IPS-18c (cell line): ENCODE measurements around the gene ZCCHC7.
"Not testable (repeated sequence)": the region's sequence is repeated elsewhere in the genome, so short reads cannot be mapped to it uniquely, and the experiment has no call there.

ENCODE experiments used
- H3K4me3 ChIP-seq: 2 replicates; pipeline ENCODE4 v1.7.0; 2013; ENCODE audit warnings: low read depth, mild to moderate bottlenecking, low read length, moderate library complexity; ENCODE audit not compliant: insufficient read depth
- H3K9me3 ChIP-seq: one replicate; pipeline ENCODE4 v1.6.1; 2013; ENCODE audit warnings: mild to moderate bottlenecking, low read length, moderate library complexity; ENCODE audit not compliant: control insufficient read depth, insufficient read depth

ZCCHC7 gene

DNA sequence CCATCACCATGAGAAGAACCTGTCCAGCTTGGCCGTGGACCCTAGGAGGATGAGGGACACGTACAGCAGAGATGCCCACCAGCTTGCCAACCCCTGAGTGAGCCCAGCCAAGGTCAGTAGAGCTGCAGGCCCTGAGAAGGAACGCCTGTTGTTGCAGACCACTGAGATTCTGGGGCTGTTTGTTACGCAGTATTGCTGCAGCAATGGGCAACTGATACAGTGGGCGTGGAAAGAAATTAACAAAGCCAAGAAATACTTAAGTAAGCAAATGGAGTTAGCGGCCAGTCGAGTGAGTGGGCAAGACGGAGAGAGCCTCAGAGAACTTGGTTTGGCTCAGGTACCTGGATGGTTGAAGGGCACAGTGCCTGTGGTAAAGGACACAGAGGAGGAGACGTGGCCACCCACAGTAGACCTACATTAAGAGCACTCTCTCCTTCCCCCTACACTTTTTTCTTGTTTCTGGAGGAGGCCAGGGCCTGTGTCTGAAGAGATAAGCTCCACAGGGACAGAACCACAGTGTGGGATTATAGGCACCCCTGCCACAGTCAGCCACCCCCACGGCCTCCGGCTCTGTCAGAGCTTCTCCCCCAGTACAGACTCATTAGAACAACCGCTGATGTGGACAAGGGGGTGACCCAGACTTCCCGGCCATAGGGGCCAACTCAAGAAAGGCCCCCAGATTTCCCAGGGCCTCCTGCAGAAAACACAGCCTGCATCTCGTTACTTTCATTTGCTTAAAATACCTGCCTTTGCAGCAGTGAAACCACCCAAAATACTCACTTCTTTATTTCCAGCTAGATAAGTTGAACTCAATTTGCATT, 262.0 kb downstream of the ZCCHC7 start:
- H3K4me3 ChIP-seq: no peak overlapping the region
- H3K9me3 ChIP-seq: no peaks in the 10 kb centered on the region

DNA sequence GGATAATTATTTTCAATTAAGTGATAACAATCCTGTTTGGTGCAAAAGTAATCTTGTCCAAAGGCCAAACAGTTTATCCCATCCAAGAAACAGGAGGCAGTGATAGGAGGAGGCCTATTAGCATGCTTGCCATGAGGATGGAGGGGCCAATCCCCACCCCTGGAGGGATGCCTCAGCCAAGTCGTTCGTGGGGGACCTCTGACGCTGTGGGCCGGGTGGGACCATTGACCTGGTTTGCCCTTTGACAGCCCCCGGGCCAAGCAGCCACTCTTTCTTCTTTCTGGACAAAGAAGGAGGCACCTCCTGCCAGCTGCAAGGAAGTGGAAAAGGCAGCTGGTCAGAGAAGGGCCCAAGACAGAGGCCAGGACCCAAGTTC, 262.6 kb downstream of the ZCCHC7 start:
- H3K9me3 ChIP-seq: no peaks in the 10 kb centered on the region
- no peak overlapping the region for H3K4me3 ChIP-seq

DNA sequence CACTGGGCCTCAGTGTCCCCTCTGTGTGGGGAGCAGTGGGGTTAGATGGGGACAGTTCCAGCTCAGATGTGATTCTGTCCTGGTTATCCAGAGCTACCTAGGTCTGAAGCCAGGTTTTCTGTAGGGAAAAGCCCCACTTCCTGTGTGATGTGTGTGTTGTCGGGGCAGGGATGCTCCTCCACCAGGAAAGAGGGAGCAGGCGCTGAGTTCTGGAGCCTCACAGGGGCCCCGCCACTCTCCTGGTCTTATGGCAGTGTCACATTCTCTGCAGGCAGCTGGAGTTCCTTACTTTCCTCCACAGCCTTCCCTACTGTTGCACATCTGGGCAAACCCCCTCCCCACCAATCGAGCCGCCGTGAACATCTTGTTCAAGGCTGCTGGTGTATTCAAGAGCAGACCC, 263.0 kb downstream of the ZCCHC7 start:
- H3K4me3 ChIP-seq: no peak overlapping the region

DNA sequence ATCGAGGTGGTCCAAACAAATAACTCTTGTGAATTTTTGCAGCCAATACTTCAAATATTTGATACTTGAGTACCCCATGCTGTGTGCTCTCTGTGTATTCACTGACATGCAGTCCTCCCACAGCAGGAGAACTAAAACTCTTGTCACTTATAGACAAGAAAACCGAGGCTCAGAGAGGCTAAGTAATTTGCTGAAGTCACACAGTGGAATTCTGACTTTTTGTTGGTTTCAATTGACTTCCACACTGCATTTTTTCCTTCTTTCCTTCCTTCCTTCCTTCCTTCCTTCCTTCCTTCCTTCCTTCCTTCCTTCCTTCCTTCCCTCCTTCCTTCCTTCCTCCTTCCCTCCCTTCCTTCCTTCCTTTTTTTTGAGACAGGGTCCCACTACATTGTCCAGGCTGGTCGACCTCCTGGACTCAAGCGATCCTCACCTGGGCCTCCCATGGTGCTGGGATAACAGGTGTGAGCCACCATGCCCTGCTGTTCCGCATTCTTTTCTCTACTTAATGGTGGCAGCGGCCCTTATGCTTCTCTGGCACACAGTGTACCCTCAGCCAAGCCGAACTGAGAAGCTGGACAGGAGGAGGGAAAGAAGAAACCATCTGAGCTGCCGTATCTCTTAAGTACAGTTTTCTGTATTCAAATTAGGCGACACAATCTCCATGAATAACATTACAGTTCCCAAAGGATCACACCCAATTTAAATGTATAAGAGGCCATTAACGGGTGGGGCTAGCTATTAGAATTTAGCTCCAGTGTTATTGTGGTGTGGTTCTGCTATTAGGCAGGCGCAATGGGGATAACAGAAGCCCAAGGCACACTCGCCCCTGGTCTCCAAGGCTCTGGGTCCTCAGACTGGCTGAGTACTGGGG, 263.7 kb downstream of the ZCCHC7 start:
- H3K9me3 ChIP-seq: no peaks in the 10 kb centered on the region
- H3K4me3 ChIP-seq: no peak overlapping the region; the same call in 1 of the 2 replicates

More for the DNA sequence above, 263.0 kb downstream of the ZCCHC7 start:
- H3K9me3 ChIP-seq: no peaks in the 10 kb centered on the region

DNA sequence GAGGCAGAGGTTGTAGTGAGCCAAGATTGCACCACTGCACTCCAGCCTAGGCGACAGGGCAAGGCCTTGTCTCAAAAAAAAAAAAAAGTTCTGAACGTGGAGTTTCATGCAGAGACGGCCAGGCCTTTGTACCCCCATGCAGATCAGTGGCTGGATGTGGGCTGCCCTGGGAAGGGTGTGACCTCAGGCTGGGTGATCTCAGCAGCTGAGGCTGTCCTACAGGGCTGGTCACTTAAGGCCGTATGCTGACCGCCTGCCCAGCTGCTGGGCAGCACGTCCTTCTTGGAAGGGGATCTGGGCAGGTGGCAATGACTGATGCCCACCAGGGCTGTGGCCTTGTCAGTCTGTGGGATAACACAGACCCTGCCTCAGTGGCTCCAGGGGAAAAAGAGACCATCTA, 264.9 kb downstream of the ZCCHC7 start:
- Histone ChIP-seq H3K9me3 (no peaks in the 10 kb centered on the region), H3K4me3 (no peak overlapping the region)

DNA sequence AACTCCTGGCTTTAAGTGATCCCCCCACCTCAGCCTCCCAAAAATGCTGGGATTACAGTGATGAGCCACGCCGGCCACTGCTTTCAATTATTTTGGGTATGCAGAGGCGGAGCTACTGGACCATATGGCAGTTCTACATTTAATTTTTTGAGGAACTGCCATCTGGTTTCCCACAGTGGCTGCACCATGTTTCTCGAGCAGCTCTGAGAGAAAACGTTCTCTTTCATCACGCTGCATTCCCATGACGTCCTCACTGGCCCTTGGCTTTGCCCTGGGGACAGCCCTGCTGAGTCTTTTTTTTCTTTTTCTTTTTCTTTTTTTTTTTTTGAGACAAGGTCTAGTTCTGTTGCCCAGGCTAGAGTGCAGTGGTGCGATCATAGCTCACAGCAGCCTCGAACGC, 266.6 kb downstream of the ZCCHC7 start:
- Histone ChIP-seq H3K9me3 (no peaks in the 10 kb centered on the region), H3K4me3 (no peak overlapping the region)

DNA sequence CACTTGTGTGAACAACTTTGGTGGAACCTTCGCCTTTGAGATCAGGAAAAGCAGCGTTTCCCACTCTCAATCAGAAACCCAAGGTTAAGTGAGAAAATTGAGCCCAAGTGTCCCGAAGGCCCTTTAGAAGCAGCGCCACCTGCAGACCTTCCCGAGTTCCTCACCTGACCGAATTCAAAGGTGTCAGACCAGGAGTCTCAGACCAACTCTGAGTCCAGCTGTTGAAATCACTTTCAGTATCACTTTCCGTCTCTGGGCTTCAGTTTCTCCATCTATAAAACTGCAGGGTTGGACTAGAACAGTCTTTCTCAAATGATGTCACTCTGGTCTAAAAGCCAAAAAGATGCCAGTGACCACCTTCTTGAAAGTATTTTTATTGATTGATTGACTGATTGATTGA, 270.4 kb downstream of the ZCCHC7 start:
- no peak overlapping the region for H3K4me3 ChIP-seq
- H3K9me3 ChIP-seq: no peaks in the 10 kb centered on the region

DNA sequence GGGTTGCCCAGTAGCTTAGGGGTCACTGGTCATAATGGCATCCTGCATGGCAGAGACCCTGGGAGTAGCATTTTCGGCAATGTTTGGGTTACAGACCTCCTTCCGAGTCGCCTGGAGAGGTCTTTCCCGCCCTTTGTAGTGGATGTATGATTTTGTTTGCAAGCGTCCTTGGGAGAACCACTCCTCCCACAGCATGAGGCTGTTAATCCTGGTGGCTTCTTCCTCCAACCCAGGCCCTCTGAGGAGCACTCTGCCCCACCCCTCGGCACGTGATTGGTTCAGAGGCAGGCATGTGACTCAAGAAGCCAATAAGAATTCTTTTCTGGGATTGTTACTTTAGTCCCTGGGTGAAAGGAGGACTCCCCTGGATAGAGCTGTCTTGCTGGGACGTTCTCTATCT, 271.9 kb downstream of the ZCCHC7 start:
- no peaks in the 10 kb centered on the region for H3K9me3 ChIP-seq
- H3K4me3 ChIP-seq: no peak overlapping the region

DNA sequence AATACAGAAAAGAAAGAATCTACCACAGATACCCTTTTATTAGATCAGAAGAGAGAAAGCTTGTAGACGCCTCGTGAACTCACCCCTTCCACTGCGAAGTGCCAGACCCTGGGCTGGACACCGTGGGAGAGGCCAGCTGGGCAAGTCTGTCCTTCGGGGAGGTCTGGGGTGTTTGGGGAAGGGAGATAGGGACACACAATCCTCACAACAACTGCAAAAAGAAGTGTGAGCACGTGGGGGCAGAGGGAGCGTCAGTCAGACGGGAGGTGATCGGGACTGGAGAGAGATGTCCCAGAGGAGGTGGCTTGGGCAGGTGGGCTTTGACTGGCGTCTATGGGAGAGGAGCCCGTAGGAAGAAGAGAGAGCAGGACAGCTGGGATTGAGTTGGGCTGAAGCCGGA, 274.9 kb downstream of the ZCCHC7 start:
- Histone ChIP-seq H3K9me3 (no peaks in the 10 kb centered on the region), H3K4me3 (no peak overlapping the region)

DNA sequence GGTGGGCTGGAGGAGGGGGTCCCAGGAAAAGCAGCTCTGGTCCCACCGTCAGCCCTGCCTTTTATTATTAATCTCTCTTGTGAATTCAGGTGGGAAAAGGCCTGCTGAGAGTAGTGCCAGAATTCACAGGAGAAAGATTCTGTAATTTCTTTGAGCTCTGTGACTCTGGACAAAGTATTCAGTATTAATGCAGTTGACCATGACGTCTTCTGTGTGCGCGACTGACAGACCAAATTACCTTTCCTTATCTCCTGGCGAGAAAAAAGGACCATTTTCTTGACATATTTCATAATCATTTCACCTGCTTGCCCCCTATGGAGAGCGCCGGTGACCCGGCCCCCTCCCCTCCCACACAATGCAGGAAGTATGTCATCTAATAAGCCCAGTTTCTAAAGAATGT, 275.3 kb downstream of the ZCCHC7 start:
- Histone ChIP-seq H3K9me3 (no peaks in the 10 kb centered on the region), H3K4me3 (no peak overlapping the region)

DNA sequence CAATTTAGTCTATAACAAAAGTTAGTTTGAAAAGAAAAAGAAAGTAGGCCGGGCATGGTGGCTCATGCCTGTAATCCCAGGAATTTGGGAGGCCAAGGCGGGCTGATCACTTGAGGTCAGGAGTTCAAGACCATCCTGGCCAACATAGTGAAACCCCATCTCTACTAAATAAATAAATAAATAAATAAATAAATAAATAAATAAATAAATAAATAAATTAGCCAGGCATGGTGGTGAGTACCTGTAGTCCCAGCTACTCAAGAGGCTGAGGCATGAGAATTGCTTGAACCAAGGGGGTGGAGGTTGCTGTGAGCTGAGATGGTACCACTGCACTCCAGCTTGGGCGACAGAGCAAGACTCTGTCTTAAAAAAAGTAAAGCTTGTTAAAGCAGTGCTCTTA, 277.6 kb downstream of the ZCCHC7 start:
- H3K4me3 ChIP-seq, H3K9me3 ChIP-seq: not testable (repeated sequence)

DNA sequence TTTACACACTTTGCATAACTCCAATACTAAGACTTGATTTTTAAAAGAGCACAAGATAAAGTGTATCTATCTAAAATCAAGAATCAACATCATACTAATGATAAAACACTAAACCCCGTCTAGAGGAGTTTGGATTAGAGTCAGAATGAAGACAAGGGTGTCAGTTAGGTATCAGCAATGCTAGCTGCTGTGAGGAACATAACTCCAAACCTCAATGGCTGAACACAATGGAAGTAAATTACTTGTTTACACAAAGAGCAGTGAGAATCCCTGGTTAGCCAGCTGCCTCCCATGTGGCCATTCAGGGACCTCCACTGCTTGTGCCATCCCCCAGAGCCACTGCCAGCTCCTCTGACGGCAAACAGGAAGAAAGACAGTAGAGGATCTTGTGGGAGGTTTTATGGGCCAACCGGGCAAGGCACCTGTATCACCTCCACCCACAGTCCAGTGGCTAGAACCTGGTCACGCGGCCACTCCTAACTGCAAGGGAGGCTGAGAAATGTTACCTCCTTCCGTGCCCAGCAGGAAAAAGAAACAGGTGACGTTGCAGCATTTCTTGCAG, 278.2 kb downstream of the ZCCHC7 start:
- no peak overlapping the region for H3K4me3 ChIP-seq
- H3K9me3 ChIP-seq: no peaks in the 10 kb centered on the region

DNA sequence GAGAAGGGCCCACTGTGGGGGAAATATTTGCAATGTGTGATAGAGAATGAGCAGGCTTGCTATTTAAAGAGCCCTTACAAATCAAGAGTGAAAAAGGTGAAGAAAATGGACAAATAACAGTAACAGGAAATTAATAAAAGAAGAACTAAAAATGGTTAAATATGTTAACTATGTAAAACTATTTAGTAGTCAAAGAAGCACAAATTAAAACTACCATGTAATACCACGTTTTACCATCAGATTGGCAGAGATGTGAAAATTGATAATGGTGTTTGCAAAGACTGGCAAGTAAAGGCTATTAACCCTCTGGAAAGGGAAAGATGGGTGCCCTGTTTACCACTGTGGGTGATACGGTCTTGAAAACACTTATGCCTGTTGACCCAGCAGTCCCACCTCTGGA, 279.0 kb downstream of the ZCCHC7 start:
- Histone ChIP-seq H3K9me3 (no peaks in the 10 kb centered on the region), H3K4me3 (no peak overlapping the region)

DNA sequence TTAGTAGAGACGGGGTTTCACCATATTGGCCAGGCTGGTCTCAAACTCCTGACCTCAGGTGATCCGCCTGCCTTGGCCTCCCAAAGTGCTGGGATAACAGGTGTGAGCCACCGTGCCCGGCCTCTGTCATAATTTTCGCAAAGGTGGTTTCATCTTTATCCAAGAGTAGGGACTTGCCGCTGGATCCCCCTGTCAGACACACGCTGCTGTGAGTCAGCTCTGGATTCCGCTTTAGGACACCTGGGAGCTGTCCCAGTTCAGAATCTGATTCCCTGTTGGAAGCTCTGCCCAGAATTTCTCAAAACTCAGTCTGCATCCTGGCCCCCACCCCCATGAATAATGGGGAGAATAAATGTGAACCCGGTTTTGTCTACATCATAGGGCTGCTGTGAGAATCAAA, 284.2 kb downstream of the ZCCHC7 start:
- no peaks in the 10 kb centered on the region for H3K9me3 ChIP-seq
- no peak overlapping the region for H3K4me3 ChIP-seq

DNA sequence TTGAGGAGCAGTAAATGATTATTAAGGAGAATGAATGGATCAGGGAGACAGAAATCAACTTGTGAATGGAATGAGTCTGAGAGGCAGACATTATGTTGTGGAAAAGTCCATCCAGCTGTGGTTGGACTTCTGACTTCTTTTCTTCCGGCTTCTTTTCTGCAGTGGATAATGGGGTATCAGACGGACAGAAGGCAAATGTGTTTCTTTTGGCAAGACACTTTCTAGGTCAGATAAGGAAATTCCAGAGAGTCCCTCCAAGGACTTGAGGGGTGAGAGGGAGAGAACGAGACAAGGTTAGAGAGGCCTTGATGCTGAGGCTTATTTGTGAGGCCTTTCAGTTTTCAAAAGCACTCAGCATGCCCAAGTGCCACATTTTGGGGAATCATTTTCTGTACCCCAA, 285.0 kb downstream of the ZCCHC7 start:
- no peaks in the 10 kb centered on the region for H3K9me3 ChIP-seq
- H3K4me3 ChIP-seq: no peak overlapping the region

DNA sequence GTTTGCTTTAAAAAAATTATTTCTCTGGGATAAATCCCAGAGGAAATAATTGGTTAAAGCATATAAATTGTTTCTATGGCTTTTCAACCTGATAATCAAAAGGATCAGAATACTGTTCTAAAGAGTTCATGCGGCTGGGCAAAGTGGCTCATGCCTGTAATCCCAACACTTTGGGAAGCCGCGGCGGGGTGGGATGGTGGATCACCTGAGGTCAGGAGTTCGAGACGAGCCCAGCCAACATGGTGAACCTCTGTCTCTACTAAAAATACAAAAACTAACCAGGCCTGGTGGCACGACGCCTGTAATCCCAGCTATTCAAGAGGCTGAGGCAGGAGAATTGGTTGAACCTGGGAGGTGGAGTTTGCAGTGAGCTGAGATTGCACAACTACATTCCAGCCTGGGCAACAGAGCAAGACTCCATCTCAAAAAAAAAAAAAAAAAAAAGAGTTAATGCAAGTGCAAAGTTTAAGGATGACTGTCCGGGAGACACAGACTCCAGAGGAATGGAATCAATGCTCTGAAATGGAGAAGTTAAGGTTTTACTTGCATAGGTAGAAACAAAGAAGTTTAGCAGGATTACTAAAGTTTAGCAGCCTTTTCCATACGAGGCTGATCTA, 285.5 kb downstream of the ZCCHC7 start:
- no peak overlapping the region for H3K4me3 ChIP-seq
- H3K9me3 ChIP-seq: no peaks in the 10 kb centered on the region

DNA sequence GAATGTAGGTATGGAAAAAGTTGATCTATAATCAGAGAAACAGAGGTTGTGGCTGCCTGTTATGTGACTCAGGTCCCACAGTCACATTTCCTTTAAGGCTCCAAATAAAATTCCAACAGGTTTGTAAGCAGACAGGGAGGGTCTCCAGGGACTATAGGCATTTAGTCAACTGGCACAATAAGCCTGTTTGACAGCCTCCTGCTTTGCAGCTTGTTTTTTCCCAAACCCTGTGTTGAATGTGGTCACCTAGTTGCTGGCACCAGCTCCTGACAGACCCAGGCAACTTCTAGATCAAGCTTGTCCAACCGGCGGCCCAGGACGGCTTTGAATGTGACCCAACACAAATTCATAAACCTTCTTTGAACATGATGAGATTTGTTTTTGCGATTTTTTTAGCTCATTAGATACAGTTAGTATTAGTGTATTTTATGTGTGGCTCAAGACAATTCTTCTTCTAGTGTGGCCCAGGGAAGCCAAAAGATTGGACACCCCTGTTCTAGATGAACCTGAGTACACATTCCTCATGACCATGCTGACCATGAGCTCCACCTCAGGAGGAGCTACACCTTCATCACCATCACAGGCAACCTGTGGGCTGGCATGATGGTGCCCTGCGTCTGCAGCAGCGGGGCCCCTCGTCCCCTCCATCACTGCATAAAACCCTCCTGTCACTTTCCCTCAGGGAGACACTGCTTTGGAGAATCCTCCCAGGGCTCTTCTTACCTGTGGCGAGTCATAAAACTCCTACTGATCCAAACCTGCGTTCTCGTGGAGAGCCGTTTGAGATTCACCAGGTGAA, 286.4 kb downstream of the ZCCHC7 start:
- H3K4me3 ChIP-seq: no peak overlapping the region
- no peaks in the 10 kb centered on the region for H3K9me3 ChIP-seq
